DOHH2 (cell line): ENCODE data around the gene AFG3L2.

Source experiments
- H3F3A ChIP-seq: fragments of 200-600 bp; sonication (generic), shearing (Covaris generic); 2 replicates; pipeline ENCODE4 v1.6.0; 2016; ENCODE audit warnings: antibody characterized with exemption, mild to moderate bottlenecking; ENCODE audit not compliant: control insufficient read depth, insufficient read depth
- H3K27ac ChIP-seq: fragments of 200-600 bp; sonication (generic); 2 replicates; pipeline ENCODE4 v1.5.1; 2014; ENCODE audit warnings: low read depth, mild to moderate bottlenecking, low read length, moderate library complexity
- H3K27me3 ChIP-seq: fragments of 200-600 bp; sonication (generic); 2 replicates; pipeline ENCODE4 v1.6.1; 2014; ENCODE audit warnings: mild to moderate bottlenecking, low read length, mixed read lengths; ENCODE audit not compliant: control insufficient read depth
- H3K36me3 ChIP-seq: fragments of 200-600 bp; sonication (generic); 2 replicates; pipeline ENCODE4 v1.6.1; 2014; ENCODE audit warnings: mild to moderate bottlenecking, low read length, moderate library complexity, mixed read lengths; ENCODE audit not compliant: control insufficient read depth
- H3K4me1 ChIP-seq: fragments of 200-600 bp; sonication (generic); 2 replicates; pipeline ENCODE4 v1.6.1; 2014; ENCODE audit warnings: mild to moderate bottlenecking, low read length, mixed read lengths; ENCODE audit not compliant: control insufficient read depth
- H3K4me2 ChIP-seq: fragments of 200-600 bp; sonication (generic); 2 replicates; pipeline ENCODE4 v1.6.0; 2014; ENCODE audit warnings: mild to moderate bottlenecking, low read length, moderate library complexity
- H3K4me3 ChIP-seq: fragments of 200-600 bp; sonication (generic); 2 replicates; pipeline ENCODE4 v1.5.1; 2014; ENCODE audit warnings: mild to moderate bottlenecking, low read length, mixed read lengths
- H3K79me2 ChIP-seq: fragments of 200-600 bp; sonication (generic); 2 replicates; pipeline ENCODE4 v1.6.1; 2014; ENCODE audit warnings: mild to moderate bottlenecking, low read length, mixed read lengths; ENCODE audit not compliant: control insufficient read depth
- H3K9me2 ChIP-seq: fragments of 200-600 bp; sonication (generic); replicated peaks from 2 replicates; pipeline ENCODE4 v1.6.1; 2014; ENCODE audit warnings: mild to moderate bottlenecking, low read length, mixed read lengths; ENCODE audit not compliant: control insufficient read depth
- H3K9me3 ChIP-seq: fragments of 200-600 bp; sonication (generic); 2 replicates; pipeline ENCODE4 v1.6.1; 2014; ENCODE audit warnings: antibody characterized with exemption, low read length, mixed read lengths; ENCODE audit not compliant: control insufficient read depth, insufficient read depth
- H4K20me1 ChIP-seq: fragments of 200-600 bp; sonication (generic); 2 replicates; pipeline ENCODE4 v1.6.0; 2014; ENCODE audit warnings: low read depth, mild to moderate bottlenecking, antibody characterized with exemption, low read length, moderate library complexity; ENCODE audit not compliant: control insufficient read depth, insufficient read depth
- EZH2phosphoT487 ChIP-seq: fragments of 200-600 bp; sonication (generic); IDR thresholded peaks from 2 replicates; pipeline ENCODE4 v1.6.1; 2017; ENCODE audit warnings: borderline replicate concordance, mild to moderate bottlenecking, antibody characterized with exemption, low read length, moderate library complexity, mixed read lengths
- TF ChIP-seq, protein P1 (sequence below): fragments of 200-600 bp; sonication (generic); IDR thresholded peaks from one replicate; pipeline ENCODE4 v1.5.1; 2014; ENCODE audit warnings: antibody characterized with exemption, mild to moderate bottlenecking, low read depth, low read length; ENCODE audit not compliant: poor library complexity, severe bottlenecking

The AFG3L2 gene

DNA sequence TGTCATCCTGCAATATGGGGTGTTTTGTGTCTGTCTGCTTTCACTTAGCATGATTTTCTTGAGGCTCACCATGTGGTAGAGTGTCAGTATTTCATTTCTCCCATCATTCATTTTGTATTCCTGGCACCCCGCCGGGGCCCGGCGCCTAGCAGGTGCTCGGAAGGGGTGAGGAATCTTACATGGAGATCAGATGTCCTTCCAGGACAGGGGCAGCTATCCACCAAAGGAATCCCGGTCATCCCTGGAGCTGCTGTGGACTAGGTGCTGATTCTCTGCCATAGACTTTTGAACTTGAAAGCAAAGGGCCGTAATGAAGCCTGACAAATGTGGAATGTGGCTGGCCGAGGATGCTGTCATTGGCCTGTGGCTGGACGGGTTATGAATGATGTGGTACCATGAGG, 33.1 kb upstream of the AFG3L2 start:
- peak overlapping the region; percentile 84 for H3K4me3 ChIP-seq
- peaks cover 4% of the 10 kb centered on the region; the same call in 1 of the 2 replicates for H4K20me1 ChIP-seq
- H3K27ac ChIP-seq, result no peak overlapping the region
- no peaks in the 10 kb centered on the region for H3K9me2 ChIP-seq
- H3K79me2 ChIP-seq, result peaks cover 74% of the 10 kb centered on the region
- peaks cover 18% of the 10 kb centered on the region for H3K27me3 ChIP-seq
- TF ChIP-seq, protein P1, sequence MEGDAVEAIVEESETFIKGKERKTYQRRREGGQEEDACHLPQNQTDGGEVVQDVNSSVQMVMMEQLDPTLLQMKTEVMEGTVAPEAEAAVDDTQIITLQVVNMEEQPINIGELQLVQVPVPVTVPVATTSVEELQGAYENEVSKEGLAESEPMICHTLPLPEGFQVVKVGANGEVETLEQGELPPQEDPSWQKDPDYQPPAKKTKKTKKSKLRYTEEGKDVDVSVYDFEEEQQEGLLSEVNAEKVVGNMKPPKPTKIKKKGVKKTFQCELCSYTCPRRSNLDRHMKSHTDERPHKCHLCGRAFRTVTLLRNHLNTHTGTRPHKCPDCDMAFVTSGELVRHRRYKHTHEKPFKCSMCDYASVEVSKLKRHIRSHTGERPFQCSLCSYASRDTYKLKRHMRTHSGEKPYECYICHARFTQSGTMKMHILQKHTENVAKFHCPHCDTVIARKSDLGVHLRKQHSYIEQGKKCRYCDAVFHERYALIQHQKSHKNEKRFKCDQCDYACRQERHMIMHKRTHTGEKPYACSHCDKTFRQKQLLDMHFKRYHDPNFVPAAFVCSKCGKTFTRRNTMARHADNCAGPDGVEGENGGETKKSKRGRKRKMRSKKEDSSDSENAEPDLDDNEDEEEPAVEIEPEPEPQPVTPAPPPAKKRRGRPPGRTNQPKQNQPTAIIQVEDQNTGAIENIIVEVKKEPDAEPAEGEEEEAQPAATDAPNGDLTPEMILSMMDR, result no peak
- H3K36me3 ChIP-seq, result peaks cover 38% of the 10 kb centered on the region
- peak overlapping the region; percentile 92 for H3K4me2 ChIP-seq
- peaks cover 51% of the 10 kb centered on the region for H3K4me1 ChIP-seq
- no peaks in the 10 kb centered on the region for H3K9me3 ChIP-seq
- 0 out of 2 replicates have a peak, but pooled peaks cover 6% of the 10 kb centered on the region for H3F3A ChIP-seq

DNA sequence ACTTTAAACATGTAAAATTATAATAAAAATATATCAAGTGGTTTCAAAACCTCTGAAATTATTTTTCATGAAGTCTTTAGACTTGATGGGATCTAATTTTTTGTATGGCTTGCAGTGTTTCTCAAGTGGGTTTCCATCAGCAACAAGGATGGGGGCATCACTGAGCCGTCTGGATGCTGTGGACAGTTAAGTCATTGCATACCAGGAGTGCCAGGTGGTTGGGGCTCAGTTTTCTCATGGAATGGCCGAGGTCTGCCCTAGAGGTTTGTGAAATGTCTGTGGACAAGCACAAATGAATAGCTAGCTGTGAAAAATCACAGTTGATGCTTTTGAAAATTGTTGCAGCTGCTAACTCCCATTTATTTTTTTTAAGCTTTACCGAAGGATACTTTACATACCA, 32.4 kb upstream of the AFG3L2 start:
- H3K36me3 ChIP-seq, result peaks cover 34% of the 10 kb centered on the region
- peaks cover 68% of the 10 kb centered on the region for H3K79me2 ChIP-seq
- peak overlapping the region; percentile 49; the same call in 1 of the 2 replicates for H3K27ac ChIP-seq
- H3K4me2 ChIP-seq, result peak overlapping the region; percentile 92
- H3F3A ChIP-seq, result 0 out of 2 replicates have a peak, but pooled peaks cover 3% of the 10 kb centered on the region
- H3K9me3 ChIP-seq, result no peaks in the 10 kb centered on the region
- no peaks in the 10 kb centered on the region for H3K9me2 ChIP-seq
- H4K20me1 ChIP-seq, result peaks cover 4% of the 10 kb centered on the region; the same call in 1 of the 2 replicates
- peaks cover 24% of the 10 kb centered on the region for H3K27me3 ChIP-seq
- H3K4me1 ChIP-seq, result peaks cover 46% of the 10 kb centered on the region
- TF ChIP-seq EZH2phosphoT487, result no peak
- TF ChIP-seq, protein P1, result no peak
- H3K4me3 ChIP-seq, result peak overlapping the region; percentile 84

DNA sequence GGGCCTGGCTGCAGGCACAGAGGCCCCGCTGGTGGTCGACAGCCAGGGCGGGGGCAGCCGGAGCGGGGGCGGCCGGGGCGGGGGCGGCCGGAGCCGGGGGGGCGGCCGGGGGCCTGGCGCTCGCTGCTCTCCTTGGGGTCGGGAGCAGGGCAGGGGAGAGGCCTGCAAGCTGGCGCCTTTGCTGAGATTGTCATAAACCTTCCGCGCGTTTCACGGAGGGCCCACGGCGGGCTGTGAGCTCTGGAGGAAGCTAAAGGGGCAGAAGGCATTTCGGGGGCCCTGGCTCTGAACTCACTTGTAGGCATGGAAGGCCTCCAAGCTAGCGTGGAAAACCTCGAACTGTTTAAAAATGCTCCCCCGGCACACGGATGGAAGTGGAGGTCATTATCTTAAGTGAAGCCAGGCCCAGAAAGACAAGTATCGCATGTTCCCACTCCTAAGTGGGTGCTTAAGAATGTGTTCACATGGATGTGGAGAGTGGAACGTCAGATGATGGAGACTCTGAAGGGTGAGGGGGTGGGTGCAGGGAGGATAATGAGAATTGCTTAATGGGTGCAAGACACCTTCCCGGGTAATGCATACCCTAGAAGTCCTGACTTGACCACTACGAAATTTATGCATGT, 31.3 kb upstream of the AFG3L2 start:
- H3K9me3 ChIP-seq, result no peaks in the 10 kb centered on the region
- H3K79me2 ChIP-seq, result peaks cover 57% of the 10 kb centered on the region
- H3K9me2 ChIP-seq, result no peaks in the 10 kb centered on the region
- peak overlapping the region; percentile 49 for H3K27ac ChIP-seq
- H3K27me3 ChIP-seq, result peaks cover 34% of the 10 kb centered on the region
- H4K20me1 ChIP-seq, result peaks cover 4% of the 10 kb centered on the region; the same call in 1 of the 2 replicates
- H3K4me1 ChIP-seq, result peaks cover 34% of the 10 kb centered on the region
- peak overlapping the region; percentile 92 for H3K4me2 ChIP-seq
- TF ChIP-seq, protein P1, result no peak
- no peak for TF ChIP-seq EZH2phosphoT487
- no peaks in the 10 kb centered on the region for H3F3A ChIP-seq
- H3K4me3 ChIP-seq, result peak overlapping the region; percentile 84
- peaks cover 26% of the 10 kb centered on the region for H3K36me3 ChIP-seq
